GM19035 (cell line): ENCODE measurements around the gene PKP4.
"Not testable (repeated sequence)": the region's sequence is repeated elsewhere in the genome, so short reads cannot be mapped to it uniquely, and the experiment has no call there.

ENCODE experiments used
- ATAC-seq: cut with Tn5 transposase; IDR thresholded peaks from one replicate; pipeline ENCODE4 v1.9.1; 2021; ENCODE audit not compliant: unreplicated experiment

The PKP4 gene

DNA sequence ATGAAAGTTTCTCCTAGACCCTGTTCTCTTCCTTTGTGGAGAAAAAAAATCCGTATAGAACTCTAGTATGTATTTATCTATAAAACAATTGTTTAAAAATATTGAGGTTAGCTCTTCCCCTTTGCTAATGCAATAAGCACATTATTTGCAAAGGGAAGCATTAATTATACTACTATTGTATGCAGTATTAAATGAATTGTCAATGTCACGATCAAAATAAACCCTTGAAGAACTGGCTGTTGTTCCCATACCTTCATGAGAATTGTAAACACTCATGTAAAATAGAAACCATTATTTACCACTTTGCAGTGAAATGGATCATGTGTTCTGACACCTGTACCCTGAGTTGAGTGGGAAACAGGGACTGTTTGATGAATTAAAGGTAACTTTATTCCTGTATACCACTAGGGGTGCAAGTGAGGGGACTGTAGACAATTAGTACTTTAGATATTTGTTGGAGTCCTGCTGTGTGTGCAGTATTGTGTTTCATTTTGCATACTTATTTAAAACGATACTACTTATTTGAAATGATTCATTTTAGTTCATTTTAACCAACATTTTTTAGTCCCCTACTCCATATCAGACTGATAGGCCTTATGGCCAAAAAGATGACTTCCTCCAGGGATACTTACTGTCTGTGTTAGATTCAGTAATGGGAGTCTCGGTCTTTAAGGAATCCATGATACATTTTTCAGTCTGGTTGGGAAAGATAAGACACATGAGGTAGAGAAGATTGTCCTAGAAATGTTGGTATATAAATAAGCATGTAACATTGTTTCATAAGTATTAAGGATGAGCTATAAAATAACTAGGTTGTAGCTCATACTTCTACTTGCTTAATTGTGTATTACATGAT, 7.9 kb downstream of the PKP4 start:
- peak; percentile 68 for ATAC-seq

DNA sequence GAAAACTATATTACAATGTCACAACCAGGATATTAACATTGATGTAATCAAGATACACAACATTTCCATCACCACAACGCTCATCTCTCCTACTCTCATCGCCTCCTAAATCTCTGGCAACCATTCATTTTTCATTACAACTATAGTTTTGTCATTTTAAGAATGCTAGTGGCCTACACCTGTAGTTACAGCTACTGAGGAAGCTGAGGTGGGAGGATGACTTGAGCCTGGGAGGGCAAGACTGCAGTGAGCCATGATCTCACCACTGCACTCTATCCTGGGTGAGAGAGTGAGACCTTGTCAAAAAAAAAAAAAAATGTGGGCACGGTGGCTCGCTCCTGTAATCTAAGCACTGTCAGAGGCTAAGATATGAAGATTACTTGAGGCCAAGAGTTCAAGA, 10.5 kb downstream of the PKP4 start:
- ATAC-seq: no peak

DNA sequence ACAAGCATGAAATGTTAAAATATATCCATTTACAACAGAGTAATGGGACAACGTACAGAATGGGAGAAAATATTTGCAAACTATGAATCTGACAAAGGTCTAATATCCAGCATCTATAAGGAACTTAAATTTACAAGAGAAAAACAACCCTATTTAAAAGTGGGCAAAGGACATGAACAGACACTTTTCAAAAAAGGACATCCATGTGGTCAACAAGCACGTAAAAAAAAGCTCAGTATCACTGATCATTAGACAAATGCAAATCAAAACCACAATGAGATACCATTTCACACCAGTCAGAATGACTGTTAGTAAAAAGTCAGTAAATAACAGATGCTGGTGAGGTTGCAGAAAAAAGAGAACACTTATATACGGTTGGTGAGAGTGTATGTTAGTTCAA, 16.1 kb downstream of the PKP4 start:
- ATAC-seq: not testable (repeated sequence)

DNA sequence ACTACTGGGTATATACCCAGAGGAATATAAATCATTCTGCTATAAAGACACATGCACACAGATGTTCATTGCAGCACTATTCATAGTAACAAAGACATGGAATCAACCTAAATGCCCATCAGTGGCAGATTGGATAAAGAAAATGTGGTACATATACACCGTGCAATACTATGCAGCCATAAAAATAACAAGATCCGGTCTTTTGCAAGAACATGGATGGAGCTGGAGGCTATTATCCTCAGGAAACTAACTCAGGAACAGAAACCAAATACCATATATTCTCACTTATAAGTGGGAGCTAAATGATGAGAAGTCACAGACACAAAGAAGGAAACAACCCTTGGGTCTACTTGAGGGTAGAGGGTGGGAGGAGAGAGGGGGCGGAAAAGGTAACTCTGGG, 16.5 kb downstream of the PKP4 start:
- not testable (repeated sequence) for ATAC-seq

- no peak for ATAC-seq
These were observed 17.1 kb downstream of the PKP4 start for GRCh38 chr2:158473719-158474392.

GRCh38 chr2:158474526-158475011, 17.8 kb downstream of the PKP4 start:
- not testable (repeated sequence) for ATAC-seq

DNA sequence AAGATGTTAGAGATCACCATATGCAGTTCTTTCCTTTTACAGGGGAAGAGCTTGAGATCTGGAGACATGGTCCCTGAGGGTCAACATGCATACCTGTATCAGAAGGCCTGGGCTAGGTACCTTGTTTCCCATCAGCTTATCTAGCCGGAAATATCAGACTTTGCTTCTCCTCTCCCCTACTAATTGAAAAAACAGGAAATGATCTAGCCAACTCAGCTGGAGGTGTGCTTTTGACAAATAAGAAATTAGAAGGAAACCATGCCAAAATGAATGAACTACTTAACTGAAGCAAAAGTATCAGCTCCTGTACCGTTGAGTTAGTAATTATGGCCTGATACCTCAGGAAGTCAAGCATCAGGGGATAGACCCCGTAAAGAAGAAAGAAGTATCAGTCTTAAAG, 20.4 kb downstream of the PKP4 start:
- no peak for ATAC-seq

DNA sequence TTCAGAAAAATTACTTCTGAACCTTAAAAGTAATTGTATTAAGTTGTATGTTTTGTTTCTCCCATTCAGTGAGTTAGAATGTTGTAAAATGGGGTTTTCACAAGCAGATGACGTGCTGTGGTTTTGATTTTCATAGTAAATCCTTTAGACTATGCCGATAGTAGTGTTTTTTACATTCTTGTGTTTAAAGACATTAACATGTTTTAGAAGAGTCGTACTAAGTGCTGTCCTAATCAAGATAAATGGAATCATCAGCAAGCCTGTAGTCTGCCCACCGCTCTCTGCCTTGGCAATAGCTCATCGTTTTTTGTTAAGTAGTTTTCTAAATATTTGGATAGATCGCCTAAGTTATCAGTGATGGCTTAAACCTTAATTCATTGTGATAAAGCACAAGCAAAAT, 21.5 kb downstream of the PKP4 start:
- no peak for ATAC-seq

GRCh38 chr2:158478816-158479215, 22.1 kb downstream of the PKP4 start:
- no peak for ATAC-seq

GRCh38 chr2:158481116-158481515, 24.4 kb downstream of the PKP4 start:
- ATAC-seq: no peak

DNA sequence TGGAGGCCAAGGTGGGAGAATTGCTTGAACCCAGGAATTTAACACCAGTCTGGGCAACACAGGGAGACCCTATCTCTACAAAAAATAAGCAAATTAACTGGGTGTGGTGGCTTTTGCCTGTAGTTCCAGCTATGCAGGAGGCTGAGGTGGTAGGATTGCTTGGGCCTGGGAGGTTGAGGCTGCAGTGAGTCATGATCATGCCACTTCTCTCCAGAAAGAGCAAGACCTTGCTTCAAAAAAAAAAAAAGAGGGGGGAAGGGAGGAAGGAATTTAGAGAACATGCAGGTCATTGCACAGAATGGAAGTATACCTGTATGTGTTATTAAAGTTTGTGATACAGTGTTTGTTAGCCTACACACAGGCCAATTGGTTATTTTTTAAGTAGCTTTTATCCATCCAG, 25.8 kb downstream of the PKP4 start:
- no peak for ATAC-seq

DNA sequence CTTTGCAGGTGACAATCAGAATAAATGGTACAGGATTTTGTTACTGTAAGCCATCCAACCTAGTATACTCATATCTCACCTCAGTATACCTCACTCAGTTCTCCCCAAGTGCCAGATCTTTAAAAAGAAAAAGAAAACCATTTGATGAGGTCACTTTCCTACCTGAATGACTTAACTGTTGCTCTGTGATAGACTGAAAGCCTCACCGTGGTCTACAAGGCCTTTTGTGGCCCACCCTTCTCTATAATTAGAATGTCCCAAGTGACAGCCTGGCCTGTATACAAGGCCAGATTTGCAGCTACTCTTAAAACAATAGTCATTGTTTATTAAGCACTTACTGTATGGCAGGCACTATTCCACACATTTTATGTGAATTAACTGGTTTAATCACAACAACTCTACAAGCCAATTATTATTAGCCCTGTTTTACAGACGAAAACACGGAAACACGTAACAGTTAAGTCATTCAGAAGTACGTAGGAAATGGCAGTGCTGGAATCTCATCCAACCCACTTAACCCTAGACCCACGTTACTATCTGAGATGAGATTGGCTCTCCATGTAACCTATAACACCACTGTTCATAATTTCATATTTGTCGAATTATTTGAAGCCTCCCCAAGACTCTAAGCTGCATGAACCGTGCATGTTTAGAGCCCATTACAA, 28.3 kb downstream of the PKP4 start:
- no peak for ATAC-seq

DNA sequence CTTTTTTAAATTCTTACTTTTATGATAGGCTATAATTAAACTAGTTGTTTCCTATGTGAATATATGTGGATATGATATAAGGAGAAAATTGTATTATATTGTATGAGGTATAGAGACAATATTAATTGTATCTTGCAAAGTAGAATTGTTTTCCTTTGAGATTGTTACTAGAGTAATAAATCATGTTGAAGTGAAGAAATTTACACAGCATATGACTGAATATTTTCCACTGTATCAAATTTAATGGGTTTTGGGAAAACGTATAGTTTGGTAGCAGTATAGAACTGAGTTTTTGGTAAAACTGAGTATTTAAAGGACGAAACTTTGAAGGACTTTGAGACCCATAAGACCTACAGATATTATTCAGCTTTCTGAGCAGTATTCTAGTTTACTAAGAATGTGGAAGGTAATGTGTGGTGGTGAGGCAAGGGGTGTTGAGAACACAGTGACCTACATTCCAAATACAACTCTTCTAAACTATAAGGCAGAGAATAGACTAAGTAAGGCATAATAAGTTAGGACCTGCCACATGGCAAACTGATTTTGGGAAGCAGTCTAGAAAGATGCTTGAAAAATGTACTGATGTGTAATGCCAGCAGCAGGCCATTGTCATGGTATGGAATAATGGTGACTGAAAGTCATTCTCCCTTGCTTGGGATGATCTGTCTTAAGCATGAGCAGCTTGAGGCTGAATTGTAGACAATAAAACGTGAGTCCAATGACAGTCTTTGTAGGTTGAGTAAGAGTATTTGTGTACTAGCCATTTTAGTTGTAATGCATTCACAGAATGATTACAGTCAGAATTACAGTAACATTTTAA, 29.6 kb downstream of the PKP4 start:
- ATAC-seq: no peak

GRCh38 chr2:158486970-158487325, 30.2 kb downstream of the PKP4 start:
- no peak for ATAC-seq

- ATAC-seq: no peak
These were observed 30.7 kb downstream of the PKP4 start for GRCh38 chr2:158487419-158487818.

DNA sequence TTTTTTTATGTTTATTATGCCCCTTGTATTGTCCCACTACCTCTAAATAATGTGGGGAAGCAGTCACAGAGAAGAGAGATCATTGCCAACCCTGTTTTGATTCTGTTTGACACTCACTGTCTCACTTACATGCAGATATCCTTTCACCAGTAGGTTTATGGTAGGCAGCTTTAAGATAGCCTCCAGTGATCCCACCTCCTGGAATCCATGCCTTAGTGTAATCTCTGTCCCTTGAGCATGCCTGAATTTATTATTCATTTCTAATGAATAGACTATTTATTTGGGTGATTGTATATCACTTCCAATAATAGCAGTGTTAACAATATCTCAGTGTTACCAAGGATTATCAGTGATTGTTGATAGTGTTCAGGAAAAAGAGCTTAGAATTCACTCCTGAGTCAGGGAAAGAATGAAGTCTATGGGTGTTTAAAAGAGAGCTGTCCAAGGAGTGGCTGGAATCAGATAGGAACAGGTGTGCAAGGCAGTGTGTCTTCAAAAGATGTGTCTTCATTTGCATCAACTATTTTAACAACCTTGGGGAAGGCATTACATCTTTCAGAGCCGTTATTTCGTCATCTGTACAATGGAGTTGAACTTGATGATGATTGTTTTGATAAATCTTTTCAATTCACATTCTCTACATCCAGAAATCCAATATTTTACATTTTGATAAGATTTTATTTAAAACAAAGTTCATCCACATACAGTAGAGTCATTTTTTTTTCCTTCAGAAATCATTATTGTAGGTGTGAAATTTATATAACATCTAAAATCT, 31.9 kb downstream of the PKP4 start:
- no peak for ATAC-seq

DNA sequence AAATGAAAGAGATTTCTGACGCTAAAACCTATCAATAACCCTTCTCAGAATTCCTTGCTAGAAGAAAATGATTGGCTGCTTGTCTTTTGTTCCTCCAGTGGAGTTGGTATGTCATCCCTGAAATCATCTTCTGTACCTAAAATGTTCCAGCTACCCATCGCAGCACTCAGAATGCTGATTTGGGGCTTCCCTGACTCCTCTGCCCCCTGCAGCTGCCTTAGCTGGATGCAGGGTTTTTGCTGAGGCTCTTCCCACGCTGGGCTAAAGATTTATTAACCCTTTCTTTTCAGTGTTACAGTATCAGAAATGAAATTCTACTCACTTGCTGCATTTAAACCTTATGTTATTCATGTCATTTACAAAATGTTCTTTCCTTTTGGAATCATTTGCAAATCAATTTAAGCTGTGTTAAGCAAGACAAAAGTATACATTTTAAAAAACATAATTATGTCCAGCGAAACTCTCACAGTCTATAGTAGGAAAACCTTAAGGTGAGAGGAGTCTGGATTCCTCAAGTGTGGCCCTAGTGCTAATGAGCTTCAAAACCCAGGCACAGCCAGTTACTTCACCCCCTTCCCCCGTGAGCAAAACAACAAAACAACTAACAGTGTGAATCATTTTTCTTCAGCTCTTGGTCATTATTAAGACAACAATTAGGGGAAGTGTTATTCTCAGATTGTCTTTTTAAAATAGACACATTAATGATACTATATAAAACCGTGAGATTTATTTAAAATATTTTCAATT, 32.8 kb downstream of the PKP4 start:
- ATAC-seq: no peak

DNA sequence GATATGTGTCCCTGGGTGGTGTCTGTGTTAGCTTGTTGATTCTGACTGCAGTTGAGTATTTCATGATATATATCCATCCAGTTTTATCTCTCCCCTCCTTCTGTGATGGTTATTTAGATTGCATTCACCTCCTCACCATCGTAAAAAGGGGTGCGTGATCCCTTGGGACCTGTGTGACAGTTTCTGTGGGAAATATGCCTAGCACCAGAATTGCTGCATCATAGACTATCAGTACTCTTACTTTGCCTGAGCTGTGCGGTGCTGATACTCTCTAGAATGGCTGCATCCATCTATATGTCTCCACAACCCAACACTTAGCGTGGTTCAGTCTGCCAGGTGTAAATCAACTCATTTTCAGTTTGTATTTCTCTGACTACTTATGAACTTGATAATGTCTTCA, 34.3 kb downstream of the PKP4 start:
- no peak for ATAC-seq

GRCh38 chr2:158493458-158493857, 36.7 kb downstream of the PKP4 start:
- no peak for ATAC-seq

GRCh38 chr2:158495175-158495574, 38.4 kb downstream of the PKP4 start:
- no peak for ATAC-seq
